HG03045 (cell line): ENCODE measurements around the gene SIL1.
"Not testable (repeated sequence)": the region's sequence is repeated elsewhere in the genome, so short reads cannot be mapped to it uniquely, and the experiment has no call there.

Experiments used
- ATAC-seq: cut with Tn5 transposase; IDR thresholded peaks from one replicate; pipeline ENCODE4 v1.9.1; 2021; ENCODE audit warnings: mild to moderate bottlenecking, moderate library complexity; ENCODE audit not compliant: unreplicated experiment

SIL1 gene

DNA sequence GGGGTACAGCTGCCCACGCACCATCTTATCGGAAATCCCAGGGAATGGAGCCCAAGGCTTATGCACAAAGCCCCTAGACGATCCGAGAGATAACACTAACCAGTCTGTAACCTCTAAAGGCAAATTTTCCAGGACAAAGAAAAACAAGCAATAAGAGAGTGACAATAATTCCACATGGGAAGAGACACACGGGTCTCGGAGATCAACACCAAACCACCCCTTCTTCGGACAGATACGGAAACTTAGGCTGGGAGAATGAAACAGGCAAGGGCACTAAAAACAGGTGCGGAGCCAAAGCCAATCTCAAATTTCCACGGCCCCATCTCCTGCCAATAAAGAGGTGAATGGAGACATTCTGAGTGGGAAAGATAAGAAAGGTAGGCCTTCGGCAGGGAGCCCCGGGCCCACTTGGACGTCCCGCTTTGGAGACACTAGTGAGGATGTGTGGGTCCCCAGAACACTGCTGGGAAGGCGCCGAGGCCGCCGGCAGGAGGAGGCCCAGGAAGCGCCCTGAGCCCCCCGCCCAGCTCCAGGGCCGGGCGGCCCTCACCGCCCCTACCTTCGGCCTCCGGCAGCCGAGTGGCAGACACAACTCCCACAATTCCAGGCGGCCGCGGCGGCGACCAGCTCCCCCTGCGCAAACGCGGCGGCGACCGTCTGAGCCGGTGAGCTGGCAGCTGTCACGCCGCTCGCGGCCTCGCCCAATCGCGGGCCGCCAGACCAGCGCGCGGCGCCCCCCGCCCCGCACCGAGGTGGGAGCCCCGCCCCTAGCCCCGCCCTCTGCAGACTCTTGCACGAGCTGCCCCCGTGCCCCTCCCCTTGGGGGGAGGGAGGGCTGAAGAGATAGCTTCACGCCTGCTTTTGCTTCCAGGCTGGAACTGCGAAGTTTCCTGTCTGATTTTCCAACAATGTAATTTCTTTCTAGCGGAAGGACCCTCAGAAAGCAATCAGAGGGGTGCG, at the start of gene SIL1:
Gene SIL1, minus strand, starts transcription at position 659 of the 960 bp plus-strand sequence. CDS start 70,525 bp downstream, outside the sequence.
- ATAC-seq = peak; percentile 96

DNA sequence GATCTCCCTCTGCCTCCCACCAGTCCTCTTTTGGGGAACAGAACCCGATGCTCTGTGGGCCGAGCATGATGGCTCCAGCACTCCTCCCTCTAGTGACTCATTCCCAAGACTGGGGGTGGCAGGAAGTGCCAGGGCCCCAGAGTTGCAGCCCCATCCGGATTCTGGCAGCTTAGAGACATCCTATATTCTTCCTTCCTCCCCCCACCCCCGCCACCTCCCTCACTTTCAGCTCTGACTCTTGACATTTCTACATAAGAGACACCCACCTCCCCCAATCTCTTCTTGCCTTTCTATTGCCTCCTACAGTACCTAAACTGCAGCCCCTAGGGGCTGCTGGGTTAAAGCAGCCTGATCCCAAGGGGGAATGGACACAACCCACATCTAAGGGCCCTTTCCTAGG, 48.2 kb upstream of the SIL1 start:
- no peak for ATAC-seq

DNA sequence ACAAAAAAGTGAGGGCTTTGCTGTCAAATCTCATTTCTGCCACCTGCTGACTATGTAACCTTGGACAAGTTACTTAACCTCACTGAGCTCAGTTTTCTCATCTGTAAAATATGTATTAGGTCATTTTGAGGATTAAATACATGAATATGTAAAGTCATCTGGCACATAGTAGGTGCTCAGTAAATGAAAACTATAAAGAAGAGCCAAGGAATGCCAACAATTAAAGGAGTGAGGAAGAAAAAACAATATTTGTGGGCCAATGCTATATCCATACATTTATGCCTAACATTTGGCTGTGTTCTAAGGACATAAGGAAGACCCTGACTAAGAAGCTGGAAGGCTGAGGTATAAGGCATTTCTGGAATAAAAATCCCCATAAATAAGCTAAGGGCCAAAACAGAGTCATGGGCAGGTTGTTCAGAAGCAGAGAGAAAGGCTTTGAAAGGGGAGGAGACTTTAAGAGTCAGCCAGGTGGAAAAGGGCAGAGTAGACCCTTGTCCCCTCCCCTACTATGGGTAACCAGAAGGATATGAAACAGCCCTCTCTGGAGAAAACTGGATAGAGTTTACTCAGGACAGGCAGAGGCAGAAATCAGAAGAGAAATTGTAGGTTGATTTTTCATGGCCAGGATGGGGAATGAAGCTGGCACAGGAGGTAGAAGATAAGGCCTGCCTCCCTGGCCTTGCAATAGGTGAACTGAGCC, 47.6 kb upstream of the SIL1 start:
- ATAC-seq = no peak

DNA sequence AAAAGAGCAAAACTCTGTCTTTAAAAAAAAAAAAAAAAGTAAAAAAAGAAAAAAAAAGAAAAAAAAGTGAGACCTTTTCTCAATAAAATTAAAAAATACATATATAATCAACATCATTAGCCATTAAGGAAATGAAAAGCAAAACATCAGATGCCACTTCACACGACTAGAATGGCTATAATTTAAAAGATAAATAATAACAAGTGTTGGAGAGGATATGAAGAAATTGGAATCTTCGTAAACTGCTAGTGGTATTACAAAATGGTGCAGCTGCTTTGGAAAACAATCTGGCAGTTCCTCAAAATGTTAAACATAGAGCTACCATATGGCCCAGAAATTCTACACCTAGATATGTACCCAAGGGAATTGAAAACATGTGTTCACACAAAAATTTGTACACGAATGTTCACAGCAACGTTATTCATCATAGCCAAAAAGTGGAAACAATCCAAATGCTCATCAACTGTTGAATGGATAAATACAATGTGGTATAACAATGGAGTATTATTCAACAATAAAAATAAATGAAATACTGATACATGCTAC, 45.3 kb upstream of the SIL1 start:
- no peak for ATAC-seq

DNA sequence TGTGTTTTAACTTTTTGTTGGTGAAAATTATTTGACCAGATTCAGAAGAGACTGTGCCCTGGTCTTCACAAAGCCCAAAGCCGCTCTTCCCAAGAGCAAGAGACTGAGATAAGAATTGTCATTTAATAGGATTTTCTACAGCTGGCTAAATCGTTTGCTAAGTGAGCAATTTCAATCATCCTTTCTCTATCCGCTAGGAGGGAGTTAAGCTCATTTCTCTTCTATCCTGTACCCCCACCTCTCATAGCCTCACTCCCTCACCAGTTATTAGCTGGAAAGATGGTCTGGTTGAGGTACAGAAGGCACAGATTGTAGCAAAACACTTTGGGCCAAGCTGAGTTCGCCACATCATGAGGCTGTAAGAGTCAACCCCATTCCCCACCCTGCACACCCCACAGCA, 43.0 kb upstream of the SIL1 start:
- no peak for ATAC-seq

DNA sequence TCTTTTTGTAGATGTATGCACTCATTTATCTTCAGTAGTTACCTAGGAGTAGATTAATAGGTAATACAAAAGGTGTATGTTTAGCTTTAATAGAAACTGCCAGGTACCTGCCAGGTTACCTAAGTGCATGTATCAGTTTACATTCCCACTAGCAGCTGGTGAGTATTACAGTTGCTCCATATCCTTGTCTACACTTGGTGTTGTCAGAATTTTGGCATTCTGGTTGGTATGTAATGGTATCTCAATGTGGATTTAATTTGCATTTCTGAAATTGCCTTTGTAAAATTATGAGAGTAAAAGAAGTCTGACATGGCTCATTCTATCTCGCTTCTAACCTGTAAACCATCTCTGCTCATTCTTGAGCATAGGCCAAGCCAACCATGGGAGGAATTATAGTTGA, 38.3 kb upstream of the SIL1 start:
- no peak for ATAC-seq

DNA sequence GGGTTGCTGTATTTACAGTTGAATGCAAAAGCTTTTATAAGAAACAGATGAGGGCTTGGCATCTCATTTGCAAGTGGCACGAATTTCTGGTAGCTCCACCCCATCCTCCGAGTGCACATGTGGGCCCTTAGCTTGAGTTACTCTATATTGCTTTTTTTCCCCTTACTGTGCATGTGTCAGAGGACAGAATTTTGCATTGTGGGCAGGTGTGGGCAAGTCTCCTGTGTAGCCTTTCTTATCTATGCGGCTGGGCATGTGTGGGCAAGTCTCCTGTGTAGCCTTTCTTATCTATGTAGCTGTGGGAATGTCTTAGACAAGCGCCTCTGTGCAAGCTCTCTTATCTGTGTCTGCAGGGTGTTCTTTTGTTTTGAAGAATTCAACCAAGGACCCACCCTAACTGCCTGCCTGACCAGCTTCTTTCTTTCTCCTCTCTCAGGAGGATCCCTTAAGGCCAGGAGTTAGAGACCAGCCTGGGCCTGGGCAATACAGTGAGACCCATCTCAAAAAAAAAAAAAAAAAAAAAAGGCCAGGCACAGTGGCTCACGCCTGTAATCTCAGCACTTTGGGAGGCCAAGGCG, 34.1 kb upstream of the SIL1 start:
- ATAC-seq = no peak

DNA sequence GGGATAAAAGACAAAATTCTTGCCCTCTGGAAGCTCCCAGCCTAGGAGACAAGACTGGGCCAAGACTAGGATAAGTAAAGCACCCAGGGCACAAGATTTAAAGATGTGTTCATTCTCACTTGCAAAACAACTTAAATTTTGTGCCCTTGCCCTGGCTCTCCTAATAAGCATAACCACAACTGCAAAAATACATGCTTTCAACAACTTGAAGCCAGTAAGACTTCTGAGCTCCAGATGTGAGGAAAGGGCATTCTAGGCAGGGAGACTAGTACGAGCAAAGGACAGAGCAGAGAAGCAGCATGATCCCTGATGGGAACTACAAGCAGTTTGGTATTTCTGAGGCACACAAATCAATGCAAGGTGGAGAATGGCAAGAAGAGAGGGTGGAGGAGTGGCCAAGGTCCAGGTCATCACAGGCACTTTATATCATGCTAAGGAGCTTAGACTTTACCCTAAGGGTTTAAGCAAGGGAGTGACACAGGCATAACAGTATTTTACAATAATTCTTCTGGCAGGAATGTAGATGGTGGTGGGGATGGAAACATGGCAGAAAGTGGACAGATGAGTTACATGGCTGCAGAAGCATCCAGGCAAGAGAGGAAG, 30.1 kb upstream of the SIL1 start:
- ATAC-seq = no peak

DNA sequence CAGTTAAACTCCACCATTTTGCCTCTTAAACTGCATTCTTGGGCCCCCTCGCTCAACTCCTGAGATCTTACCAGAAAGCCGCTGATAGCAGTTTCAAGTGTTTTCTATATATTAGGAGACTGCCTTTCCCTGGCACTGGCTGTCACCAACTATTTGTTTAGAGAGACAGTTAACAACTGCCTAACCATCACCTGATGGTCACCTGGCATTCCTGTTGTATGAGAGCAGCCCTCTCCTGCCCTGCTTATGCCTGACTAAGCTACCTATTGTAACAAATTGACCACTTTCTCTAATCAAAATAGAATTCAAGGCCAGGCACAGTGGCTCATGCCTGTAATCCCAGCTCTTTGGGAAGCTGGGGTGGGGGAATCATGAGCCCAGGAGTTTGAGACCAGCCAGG, 28.0 kb upstream of the SIL1 start:
- ATAC-seq = no peak

DNA sequence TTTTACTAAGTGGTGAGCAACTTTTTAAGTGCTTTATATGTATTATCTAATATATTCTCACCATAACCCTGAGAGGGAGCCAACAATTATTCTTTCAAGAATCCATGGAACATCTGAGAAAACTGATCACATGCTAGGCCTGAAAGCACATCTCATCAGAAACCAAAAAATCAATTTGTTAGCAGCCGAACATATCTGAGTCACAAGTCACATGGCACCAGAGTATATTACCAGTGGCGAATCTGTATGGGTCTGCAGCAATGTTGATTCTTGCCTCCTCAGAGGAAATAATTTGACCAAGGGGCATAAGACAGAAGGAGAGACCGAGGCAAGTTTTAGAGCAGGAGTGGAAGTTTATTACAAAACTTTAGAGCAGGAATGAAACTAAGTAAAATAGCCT, 25.3 kb upstream of the SIL1 start:
- ATAC-seq = no peak

DNA sequence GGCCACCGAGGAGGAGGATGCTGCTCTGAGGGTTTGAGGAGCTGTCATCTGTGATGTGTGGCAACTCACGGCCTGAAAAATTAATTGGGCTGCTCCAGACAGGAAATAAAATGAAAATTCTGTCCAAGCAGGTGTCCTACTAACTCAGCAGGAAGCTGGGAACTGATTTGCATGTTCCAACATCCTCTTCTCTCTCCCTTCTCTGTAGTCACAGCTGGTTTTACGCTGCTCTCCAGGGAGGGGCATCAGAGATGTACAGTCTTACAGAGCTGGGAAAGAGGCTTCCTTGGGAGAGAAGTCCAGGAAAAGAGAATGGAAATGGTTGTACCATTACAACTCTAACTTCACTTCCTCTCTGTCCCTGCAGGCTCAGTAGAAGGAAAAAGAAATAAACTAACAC, 24.2 kb upstream of the SIL1 start:
- ATAC-seq = no peak

DNA sequence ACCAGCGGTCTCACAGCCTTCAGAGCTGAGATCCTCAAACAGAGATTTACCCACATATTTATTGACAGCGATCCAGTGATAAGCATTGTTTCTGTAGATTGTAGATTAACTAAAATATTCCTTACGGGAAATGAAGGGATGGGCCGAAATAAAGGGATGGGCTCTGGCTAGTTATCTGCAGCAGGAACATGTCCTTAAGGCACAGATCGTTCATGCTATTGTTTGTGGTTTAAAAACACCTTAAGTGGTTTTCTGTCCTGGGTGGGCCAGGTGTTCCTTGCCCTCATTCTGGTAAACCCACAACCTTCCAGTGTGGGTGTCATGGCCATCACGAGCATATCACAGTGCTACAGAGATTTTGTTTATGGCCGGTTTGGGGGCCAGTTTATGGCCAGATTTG, 19.9 kb upstream of the SIL1 start:
- ATAC-seq = not testable (repeated sequence)

DNA sequence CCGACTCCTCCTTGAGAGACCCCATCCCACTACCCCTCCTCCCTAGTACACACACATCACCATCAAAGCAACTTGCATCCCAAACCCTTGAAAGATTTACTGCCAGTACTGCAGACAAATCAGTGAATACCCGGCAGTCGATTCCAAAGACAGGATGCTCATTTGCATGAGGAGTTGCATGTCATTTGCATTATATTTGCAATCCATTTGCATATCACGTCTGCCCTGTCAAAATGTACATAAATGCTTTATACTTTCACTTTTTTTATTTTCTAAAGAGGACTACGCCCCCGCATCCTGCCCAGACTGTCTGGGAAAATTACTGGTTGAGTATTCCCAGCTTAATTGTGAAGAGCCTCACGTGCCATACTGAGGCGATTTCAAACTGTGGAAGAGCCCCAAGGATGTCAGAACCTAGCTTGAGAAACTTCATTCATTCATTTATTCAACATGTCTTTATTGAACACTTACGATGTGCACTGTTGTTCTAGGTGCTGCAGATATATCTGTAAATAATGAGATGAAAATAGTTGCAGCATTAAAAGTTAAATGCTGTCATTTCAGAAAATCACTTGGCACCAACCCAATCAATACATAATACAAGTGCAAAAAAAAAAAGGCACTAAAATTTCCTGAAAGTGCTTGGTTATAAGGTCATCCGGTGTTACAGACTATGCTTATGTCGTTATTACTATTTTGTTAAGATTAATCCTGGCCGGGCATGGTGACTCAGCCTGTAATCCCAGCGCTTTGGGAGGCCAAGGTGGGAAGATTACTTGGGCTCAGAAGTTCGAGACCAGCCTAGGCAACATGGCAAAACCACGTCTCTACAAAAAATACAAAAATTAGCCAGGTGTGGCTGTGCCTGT, 17.2 kb upstream of the SIL1 start:
- ATAC-seq = no peak

DNA sequence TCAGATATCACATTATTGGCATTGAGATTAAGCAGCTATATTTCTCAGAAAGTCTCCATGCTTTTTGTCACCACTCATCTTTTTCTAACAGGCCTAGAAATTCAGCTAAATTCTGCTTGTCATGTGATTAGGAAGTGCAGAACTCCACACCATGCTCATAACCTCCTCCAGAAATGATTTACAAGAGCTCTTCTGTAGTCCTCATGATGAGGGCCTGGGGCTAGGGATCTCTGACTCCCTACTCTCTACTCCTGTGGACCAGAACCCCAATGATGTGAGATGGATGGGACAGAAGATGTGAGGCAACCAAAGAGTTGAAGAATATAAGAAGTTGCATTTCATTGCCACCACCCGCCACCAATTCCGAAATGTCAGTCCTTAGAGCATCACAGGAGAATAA, 16.5 kb upstream of the SIL1 start:
- no peak for ATAC-seq

DNA sequence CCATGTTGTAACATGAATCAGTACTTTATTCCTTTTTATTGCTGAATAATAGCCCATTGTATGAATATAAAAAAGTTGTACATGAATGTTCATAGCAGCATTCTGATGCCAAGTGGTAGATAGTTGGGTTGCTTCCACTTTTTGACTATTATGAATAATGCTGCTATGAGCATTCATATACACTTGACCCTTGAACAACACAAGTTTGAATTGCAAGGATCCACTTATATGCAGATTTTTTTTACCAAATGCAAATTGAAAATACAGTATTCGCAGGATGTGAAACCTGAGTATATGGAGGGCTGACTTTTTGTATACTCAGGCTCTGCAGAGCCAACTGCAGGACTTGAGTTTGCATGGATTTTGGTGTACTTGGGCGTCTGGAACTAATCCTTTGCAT, 14.7 kb upstream of the SIL1 start:
- ATAC-seq = no peak

DNA sequence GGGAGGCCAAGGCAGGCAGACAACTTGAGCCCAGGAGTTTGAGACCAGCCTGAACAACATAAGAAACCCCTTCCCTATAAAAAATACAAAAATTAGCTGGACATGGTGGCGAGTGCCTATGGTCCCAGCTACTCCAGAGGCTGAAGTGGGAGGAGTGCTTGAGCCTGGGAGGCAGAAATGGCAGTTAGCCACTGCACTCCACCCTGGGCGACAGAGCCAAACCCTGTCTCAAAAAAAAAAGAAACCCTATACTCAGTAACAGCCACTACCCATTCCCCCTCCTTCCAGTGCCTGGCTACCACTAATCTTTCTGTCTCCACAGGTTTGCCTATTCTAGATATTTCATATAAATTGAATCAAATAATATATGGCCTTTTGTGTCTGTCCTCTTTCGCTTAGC, 14.3 kb upstream of the SIL1 start:
- no peak for ATAC-seq

DNA sequence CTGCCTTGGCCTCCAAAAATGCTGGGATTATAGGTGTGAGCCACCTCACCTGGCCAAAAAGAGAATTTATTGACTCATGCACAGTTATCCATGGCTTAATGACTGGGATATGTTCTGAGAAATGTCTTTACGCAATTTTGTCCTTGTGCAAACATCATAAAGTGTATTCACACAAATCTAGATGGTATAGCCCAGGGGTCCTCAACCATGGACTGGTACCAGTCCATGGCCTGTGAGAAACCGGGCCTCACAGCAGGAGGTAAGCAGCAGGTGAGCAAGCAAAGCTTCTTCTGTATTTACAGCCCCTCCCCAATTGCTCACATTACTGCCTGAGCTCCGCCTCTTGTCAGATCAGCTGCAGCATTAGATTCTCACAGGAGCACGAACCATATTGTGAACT, 12.4 kb upstream of the SIL1 start:
- ATAC-seq = no peak

DNA sequence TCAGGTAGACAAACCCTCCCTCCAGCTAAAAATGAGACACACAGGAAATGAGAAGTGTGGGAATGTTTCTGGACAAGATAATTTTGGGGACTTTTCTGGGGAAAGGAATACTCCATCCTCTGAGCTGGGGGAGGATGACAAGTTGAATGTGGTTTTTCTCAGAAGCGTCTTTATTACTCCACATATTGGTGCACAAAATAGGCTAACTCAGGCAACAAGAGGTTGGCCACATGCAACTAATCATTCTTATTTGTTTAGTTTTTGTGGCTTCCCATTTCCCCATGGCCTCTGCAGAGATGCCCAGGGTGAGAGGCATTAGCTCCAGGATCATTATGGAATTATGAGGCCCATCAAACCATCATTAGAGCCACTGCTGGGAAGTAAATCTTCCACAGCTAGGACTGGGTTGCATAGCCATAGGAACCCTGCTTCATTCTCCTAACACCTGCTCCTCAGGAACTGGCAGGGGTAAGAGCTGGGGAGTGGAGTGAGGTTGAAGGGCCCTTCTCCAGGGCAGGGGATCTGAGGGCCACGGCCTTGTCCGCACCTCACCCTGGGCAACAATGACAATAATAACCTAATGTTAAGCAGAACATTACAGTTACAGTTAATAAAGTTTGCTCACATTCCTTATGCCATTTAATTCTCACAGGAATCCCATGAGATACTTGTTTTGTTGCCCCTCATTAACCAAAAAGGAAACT, 9.3 kb upstream of the SIL1 start:
- no peak for ATAC-seq

DNA sequence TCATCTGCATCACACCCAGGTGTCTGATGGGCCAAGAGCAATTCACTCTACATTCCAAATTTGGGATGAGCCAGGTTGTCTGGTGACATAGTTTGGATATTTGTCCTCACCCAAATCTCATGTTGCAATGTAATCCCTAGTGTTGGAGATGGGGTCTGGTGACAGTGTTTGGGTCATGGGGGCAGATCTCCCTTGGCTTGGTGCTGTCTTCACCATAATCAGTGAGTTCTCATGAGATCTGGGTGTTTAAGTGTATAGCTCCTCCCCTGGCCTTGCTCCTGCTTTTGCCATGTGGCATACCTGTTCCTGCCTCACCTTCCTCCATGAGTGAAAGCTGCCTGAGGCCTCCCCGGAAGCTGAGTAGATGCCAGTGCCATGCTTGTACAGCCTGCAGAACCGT, 7.4 kb upstream of the SIL1 start:
- no peak for ATAC-seq

DNA sequence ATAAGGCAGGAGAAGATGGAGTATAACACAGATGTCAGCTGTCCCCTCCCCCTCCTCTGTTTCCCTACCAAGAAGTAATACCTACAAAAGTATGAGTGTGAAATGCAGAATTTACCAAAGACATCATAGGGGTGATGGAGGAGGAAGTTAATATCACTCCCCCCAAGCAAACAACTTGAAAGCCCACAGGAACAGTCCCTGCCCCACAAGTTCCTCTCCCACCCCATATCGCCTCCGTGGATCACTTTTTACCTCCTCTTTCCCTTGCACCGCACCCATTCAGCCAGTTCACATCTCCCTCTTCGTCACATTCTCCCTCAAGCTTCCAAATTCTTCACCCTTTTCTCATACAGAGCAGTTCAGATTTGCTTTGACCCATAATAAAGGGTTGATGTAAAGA, 7.0 kb upstream of the SIL1 start:
- no peak for ATAC-seq
